GM06990 (cell line): Measurements from ENCODE around the gene PLXND1.

ENCODE experiments used
- DNase-seq: peaks from one replicate; pipeline ENCODE4 v3.0.0-alpha.2; 2011; ENCODE audit not compliant: insufficient read length; ENCODE audit errors: extremely low read depth
- H3K27me3 ChIP-seq: replicated peaks from 2 replicates; pipeline ENCODE4 v1.6.0; 2011; ENCODE audit warnings: low read length; ENCODE audit not compliant: control insufficient read depth, insufficient read depth
- H3K36me3 ChIP-seq: 2 replicates; pipeline ENCODE4 v1.5.1; 2011; ENCODE audit warnings: low read length; ENCODE audit not compliant: control insufficient read depth, insufficient read depth
- H3K4me3 ChIP-seq: replicated peaks from 2 replicates; pipeline ENCODE4 v1.5.1; 2011; ENCODE audit warnings: low read depth, mild to moderate bottlenecking, control low read depth, low read length
- TF ChIP-seq, protein P1 (sequence below): IDR thresholded peaks from 2 replicates; pipeline ENCODE4 v1.5.1; 2011; ENCODE audit warnings: low read length, control low read depth, mild to moderate bottlenecking, inconsistent platforms; ENCODE audit not compliant: insufficient read depth, poor library complexity, severe bottlenecking

Gene PLXND1

DNA sequence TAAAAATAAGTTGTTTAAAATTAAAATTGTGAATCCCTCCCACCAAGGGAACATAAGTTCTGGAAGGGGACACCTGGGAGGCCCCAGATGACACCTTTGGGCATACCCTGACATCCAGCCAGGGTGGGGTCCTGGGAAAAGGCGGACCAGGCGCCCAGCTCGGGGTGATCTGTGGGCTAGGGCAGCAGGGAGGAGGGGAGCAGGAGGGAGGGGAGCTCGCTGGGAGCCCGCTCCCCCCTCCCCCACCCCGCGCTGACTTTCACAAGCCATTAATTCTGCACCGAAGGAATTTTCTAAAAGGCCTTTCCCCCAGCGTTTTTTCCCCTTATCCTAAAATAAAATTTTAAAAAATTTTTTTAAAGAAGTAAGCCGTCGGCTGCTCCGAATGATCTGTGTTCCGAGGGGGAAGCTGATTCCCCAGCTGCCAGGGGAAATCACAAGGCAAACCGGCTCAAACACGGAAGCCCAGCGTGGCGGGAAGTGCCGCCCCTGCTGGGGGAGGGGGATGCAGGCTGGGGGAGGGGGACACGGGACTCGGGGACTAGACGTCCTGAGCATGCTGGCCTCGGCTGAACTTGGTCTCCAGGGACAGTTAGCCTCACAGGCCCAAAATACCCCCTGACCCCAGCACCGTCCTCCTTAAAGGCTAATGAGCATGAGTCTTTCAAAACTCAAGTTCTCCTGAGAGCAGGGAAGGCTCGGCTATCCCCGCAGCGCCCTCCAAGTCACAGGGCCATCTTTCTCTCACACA is 13.9 kb downstream of the PLXND1 start:
- TF ChIP-seq, protein P1, sequence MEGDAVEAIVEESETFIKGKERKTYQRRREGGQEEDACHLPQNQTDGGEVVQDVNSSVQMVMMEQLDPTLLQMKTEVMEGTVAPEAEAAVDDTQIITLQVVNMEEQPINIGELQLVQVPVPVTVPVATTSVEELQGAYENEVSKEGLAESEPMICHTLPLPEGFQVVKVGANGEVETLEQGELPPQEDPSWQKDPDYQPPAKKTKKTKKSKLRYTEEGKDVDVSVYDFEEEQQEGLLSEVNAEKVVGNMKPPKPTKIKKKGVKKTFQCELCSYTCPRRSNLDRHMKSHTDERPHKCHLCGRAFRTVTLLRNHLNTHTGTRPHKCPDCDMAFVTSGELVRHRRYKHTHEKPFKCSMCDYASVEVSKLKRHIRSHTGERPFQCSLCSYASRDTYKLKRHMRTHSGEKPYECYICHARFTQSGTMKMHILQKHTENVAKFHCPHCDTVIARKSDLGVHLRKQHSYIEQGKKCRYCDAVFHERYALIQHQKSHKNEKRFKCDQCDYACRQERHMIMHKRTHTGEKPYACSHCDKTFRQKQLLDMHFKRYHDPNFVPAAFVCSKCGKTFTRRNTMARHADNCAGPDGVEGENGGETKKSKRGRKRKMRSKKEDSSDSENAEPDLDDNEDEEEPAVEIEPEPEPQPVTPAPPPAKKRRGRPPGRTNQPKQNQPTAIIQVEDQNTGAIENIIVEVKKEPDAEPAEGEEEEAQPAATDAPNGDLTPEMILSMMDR: no peak
- DNase-seq: no peak
- Histone ChIP-seq H3K36me3 (no peaks in the 10 kb centered on the region), H3K27me3 (peaks cover 2% of the 10 kb centered on the region; the same call in 1 of the 2 replicates), H3K4me3 (no peak overlapping the region)

DNA sequence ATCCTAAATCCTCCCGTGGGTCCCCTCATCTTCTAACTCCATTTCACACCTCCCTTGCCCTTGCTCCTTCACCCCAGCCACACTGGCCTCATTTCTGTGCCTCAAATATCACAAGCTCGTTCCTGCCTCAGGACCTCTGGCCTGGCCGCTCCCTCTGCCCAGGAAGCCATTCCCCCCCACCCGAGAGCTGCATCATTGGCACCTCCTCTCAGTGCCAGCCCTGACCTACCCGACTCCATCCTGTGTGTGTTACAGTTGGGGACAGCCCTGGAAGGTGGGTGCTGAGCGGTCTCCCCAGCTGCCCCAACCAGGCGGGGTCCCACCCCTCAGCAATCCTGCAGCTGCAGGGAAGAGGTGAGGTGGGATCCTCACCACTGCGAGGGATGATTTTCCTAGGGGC is 14.5 kb downstream of the PLXND1 start:
- H3K4me3 ChIP-seq: no peak overlapping the region
- TF ChIP-seq, protein P1: no peak
- peaks cover 2% of the 10 kb centered on the region; the same call in 1 of the 2 replicates for H3K27me3 ChIP-seq
- no peaks in the 10 kb centered on the region for H3K36me3 ChIP-seq
- DNase-seq: no peak

DNA sequence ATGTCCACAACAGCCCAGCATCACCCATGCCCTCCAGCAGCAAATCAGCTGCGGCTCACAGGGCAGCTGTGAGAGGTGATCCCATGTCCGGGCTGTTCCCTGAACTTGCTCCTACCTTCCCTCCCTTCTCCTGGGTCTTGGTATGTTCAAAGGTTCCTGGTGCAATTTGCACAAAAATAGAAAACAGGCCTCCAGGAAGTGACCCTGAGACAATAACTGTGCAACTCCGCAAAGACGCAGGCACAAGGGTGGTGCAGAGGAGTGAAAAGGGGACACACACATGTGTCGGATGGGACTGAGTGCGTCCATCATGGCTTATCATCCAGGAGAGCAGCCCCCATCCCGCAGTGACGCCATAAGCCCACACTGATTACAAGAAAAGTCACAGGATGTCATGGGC is 16.3 kb downstream of the PLXND1 start:
- TF ChIP-seq, protein P1: no peak
- Histone ChIP-seq H3K36me3 (no peaks in the 10 kb centered on the region), H3K27me3 (no peaks in the 10 kb centered on the region; the same call in 1 of the 2 replicates), H3K4me3 (no peak overlapping the region)
- no peak for DNase-seq

GRCh38 chr3:129587566-129588210 is 18.8 kb downstream of the PLXND1 start:
- Histone ChIP-seq H3K4me3 (no peak overlapping the region), H3K27me3 (no peaks in the 10 kb centered on the region; the same call in 1 of the 2 replicates), H3K36me3 (no peaks in the 10 kb centered on the region)
- TF ChIP-seq, protein P1: no peak
- DNase-seq: no peak

GRCh38 chr3:129586746-129587430 is 19.6 kb downstream of the PLXND1 start:
- no peaks in the 10 kb centered on the region for H3K36me3 ChIP-seq
- H3K27me3 ChIP-seq: no peaks in the 10 kb centered on the region; the same call in 1 of the 2 replicates
- H3K4me3 ChIP-seq: no peak overlapping the region
- no peak for DNase-seq
- TF ChIP-seq, protein P1: no peak
